Measurements from ENCODE around the gene AATK.

The AATK gene

GRCh38 chr17:81128338-81128737 is 37.7 kb downstream of the AATK start:
- H3K4me3 ChIP-seq (ENCODE audit: low read depth, low read length): no peak overlapping the region
- TF ChIP-seq CTCF (IDR thresholded peaks at IDR 0.05; ENCODE audit: insufficient read depth, low read length, missing control alignments): no peak
- DNase-seq (ENCODE audit: low read depth, low spot score): no peak
- CTCF ChIA-PET: interaction anchor here (0.9 kb wide), 1 partner anchor 12 kb away, joined by 4 read pairs; no protein-coding TSS in a partner anchor
- POLR2A ChIA-PET: no interaction called here

- H3K4me3 ChIP-seq (ENCODE audit: low read depth, low read length): no peak overlapping the region
- DNase-seq (ENCODE audit: low read depth, low spot score): no peak
- no peak for TF ChIP-seq CTCF (IDR thresholded peaks at IDR 0.05; ENCODE audit: insufficient read depth, low read length, missing control alignments)
- CTCF ChIA-PET: interaction anchor here (0.9 kb wide), 1 partner anchor 13 kb away, joined by 4 read pairs; no protein-coding TSS in a partner anchor
- POLR2A ChIA-PET: no interaction called here
Measured at GRCh38 chr17:81127526-81128177, 38.4 kb downstream of the AATK start.

- ChIA-PET POLR2A (no interaction called here), CTCF (no interaction called here)
- no peak overlapping the region for H3K4me3 ChIP-seq (ENCODE audit: low read depth, low read length)
- no peak for DNase-seq (ENCODE audit: low read depth, low spot score)
- TF ChIP-seq CTCF (IDR thresholded peaks at IDR 0.05; ENCODE audit: insufficient read depth, low read length, missing control alignments): no peak
Measured at GRCh38 chr17:81127133-81127455, 38.9 kb downstream of the AATK start.

GRCh38 chr17:81126281-81127132 is 39.5 kb downstream of the AATK start:
- POLR2A ChIA-PET: no interaction called here
- CTCF ChIA-PET: no interaction called here
- TF ChIP-seq CTCF (IDR thresholded peaks at IDR 0.05; ENCODE audit: insufficient read depth, low read length, missing control alignments): no peak
- no peak overlapping the region for H3K4me3 ChIP-seq (ENCODE audit: low read depth, low read length)
- DNase-seq (ENCODE audit: low read depth, low spot score): no peak

- ChIA-PET POLR2A (no interaction called here), CTCF (no interaction called here)
- no peak overlapping the region for H3K4me3 ChIP-seq (ENCODE audit: low read depth, low read length)
- DNase-seq (ENCODE audit: low read depth, low spot score): no peak
- TF ChIP-seq CTCF (IDR thresholded peaks at IDR 0.05; ENCODE audit: insufficient read depth, low read length, missing control alignments): no peak
Measured at GRCh38 chr17:81125573-81126081, 40.4 kb downstream of the AATK start.

- POLR2A ChIA-PET: no interaction called here
- TF ChIP-seq CTCF (IDR thresholded peaks at IDR 0.05; ENCODE audit: insufficient read depth, low read length, missing control alignments): no peak
- CTCF ChIA-PET: no interaction called here
- no peak for DNase-seq (ENCODE audit: low read depth, low spot score)
- H3K4me3 ChIP-seq (ENCODE audit: low read depth, low read length): no peak overlapping the region
Measured at GRCh38 chr17:81124377-81124776, 41.6 kb downstream of the AATK start.
